ENCODE results near the gene RNF114. TPM values are rescaled to one million over a fixed set of nuclear protein-coding genes. Genes with fewer than 3 reads are reported as not detected.
"Not testable (repeated sequence)": the region's sequence is repeated elsewhere in the genome, so short reads cannot be mapped to it uniquely, and the experiment has no call there.

The RNF114 gene
- total RNA-seq, 1 donor: 114 TPM

DNA sequence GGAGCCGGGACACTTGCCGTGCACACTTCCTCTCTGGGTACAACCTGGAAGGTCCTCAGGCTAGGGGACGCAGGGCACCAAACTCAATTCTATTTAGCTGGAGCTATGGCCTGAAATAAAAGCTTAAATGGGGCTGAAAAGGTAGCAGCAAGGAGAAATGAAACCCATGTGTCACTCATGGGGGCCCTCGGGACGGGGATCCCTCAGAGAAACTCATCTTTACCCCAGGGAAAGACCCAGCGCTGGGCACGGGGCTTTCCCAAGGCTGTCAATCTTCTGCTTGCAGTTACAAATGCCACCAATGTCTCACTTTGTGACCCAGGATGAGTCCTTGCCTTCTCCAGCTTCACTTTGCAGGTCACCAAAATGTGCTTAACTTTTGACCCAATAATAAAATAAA lies 63.1 kb downstream of the RNF114 start:
- H3K4me3 ChIP-seq (ENCODE audit: low read depth, low read length): no peak overlapping the region
- no peak for DNase-seq (ENCODE audit: low read depth)
- TF ChIP-seq, protein P1, sequence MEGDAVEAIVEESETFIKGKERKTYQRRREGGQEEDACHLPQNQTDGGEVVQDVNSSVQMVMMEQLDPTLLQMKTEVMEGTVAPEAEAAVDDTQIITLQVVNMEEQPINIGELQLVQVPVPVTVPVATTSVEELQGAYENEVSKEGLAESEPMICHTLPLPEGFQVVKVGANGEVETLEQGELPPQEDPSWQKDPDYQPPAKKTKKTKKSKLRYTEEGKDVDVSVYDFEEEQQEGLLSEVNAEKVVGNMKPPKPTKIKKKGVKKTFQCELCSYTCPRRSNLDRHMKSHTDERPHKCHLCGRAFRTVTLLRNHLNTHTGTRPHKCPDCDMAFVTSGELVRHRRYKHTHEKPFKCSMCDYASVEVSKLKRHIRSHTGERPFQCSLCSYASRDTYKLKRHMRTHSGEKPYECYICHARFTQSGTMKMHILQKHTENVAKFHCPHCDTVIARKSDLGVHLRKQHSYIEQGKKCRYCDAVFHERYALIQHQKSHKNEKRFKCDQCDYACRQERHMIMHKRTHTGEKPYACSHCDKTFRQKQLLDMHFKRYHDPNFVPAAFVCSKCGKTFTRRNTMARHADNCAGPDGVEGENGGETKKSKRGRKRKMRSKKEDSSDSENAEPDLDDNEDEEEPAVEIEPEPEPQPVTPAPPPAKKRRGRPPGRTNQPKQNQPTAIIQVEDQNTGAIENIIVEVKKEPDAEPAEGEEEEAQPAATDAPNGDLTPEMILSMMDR (IDR thresholded peaks at IDR 0.05; ENCODE audit: insufficient read depth, low read length): no peak

DNA sequence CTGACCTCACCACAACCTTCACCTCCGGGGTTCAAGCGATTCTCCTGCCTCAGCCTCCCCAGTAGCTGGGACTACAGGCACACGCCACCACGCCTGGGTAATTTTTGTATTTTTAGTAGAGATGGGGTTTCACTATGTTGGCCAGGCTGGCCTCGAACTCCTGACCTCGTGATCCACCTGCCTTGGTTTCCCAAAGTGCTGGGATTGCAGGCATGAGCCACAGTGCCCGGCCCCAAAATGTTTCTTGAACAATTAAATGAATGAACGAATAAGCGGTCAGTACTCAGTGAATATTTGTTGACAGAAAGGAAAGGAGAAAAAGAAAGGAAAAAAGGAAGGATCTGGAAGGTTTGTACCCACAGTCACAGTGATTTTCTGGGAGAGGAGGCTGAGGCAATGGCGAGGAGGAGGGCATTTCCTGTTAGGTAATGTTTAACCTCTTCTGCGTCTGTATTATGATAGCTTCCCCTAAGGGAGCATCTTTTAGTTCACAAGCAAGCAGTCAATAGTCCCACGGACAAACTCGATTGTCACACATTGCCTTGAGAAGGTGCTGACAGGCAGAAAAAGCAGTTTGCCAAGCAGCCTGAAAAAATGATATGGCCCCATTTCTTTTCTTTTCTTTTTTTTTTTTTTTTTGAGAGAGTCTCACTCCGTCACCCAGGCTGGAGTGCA lies 64.5 kb downstream of the RNF114 start:
- not testable (repeated sequence) for DNase-seq (ENCODE audit: low read depth); H3K4me3 ChIP-seq (ENCODE audit: low read depth, low read length)

DNA sequence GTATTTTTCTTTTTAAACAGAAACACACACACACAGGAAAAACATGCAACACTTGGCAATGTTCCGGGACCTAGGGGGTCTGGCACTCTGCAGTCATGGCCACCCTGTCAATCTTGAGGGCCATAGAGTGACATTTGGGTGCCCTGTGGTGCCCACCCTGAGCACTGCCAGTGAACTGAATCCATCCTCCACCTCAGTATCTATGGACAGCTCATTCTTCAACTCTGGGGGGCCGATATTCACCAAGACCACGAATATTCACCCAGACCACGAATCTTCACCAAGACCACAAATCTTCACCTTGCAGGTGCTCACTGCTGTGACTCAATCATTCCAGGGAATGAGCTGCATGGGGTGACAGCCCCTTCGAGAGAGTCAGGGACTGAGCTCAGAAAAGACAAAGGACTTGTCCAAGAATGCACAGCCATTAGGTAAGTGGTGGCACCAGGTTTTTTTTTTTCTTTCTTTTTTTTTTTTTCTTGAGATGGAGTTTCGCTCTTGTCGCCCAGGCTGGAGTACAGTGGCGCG lies 65.7 kb downstream of the RNF114 start:
- no peak overlapping the region for H3K4me3 ChIP-seq (ENCODE audit: low read depth, low read length)
- TF ChIP-seq, protein P1 (IDR thresholded peaks at IDR 0.05; ENCODE audit: insufficient read depth, low read length): no peak
- no peak for DNase-seq (ENCODE audit: low read depth)

DNA sequence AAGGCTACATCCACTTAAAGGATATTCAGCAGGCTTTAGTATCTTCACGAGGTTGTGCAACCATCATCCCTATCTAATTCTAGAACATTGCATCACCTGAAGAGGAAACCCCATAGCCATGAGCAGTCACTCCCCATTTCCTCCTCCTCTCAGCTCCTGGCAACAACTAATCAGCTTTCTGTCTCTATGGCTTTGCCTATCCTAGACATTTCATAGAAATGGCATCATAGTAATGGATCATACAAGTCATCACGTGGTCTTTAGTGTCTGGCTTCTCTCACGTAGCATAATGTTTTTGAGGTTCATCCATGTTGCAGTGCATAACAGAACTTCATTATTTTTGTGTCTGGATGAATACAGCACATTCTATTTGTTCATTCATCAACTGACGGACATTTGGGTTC lies 67.1 kb downstream of the RNF114 start:
- TF ChIP-seq, protein P1 (IDR thresholded peaks at IDR 0.05; ENCODE audit: insufficient read depth, low read length): no peak
- DNase-seq (ENCODE audit: low read depth): peak; percentile 97

More for the DNA sequence above, 67.1 kb downstream of the RNF114 start:
- no peak overlapping the region for H3K4me3 ChIP-seq (ENCODE audit: low read depth, low read length)

Small RNA genes within 50 kb of the gene (small RNA-seq; reads per million reads assigned to genes)
- gene RF00017 (not detected), gene RF00019 (not detected), gene RNU6-147P (not detected)

Other genes starting within 250 kb of the RNF114 start
- gene B4GALT5, start 222.5 kb upstream of the RNF114 start, total RNA-seq (ENCODE audit: low replicate concordance): 23.4 and 33.0 TPM in 2 replicates
- gene SLC9A8, start 123.6 kb upstream of the RNF114 start, total RNA-seq (ENCODE audit: low replicate concordance): 2.9 and 10.5 TPM in 2 replicates
- gene SPATA2, start 20.9 kb upstream of the RNF114 start, total RNA-seq (ENCODE audit: low replicate concordance): 1.5 and 3.4 TPM in 2 replicates
- 1.1 and 2.7 TPM in 2 replicates for gene SNAI1, start 46.6 kb downstream of the RNF114 start, total RNA-seq (ENCODE audit: low replicate concordance)
- gene UBE2V1, start 176.8 kb downstream of the RNF114 start, total RNA-seq (ENCODE audit: low replicate concordance): 77.1 and 105 TPM in 2 replicates
- gene PEDS1, start 217.3 kb downstream of the RNF114 start, total RNA-seq (ENCODE audit: low replicate concordance): 9.3 and 19.9 TPM in 2 replicates